Measurements from ENCODE around the gene ARHGAP21.

DNA sequence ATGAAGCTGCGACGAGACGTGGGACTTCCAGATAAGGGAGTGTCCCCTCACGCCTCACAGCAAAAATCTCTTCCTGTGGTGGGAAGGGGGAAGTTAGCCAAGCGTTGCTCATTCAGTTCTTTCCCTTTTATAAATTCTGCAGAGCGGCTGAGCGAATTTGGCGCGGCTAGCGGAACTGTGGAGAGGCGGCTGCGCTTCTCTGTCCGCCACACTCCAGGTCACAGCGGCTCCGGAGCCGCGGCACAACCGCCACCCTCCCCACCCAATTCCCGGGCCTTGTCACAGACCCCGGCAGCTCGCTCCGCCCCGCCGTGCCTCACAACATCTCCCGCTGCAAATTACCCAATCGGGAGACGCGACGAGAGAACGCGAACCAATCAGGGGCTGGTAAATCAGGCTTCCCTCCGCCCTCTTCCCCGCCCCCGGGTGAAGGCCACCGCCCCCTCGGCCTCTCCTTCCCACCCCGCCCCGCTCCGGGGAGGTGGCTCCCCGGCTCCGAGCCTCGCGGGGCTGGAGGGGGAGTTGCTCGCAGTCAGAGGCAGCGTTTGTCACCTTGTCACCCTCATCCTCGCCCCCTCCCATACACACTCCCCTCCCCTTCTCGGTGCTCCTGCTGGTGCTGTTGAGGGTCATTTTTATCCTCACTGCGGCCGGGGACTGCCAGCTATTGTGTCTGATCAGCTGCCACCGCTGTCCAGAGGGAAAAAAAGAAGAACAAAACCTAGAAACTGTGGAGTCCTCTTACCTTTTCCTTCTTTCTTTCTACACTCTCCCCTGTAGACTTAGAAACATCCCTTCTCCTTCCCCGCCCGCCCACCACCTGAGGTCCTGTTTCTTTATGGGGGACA is 918 bp upstream of the ARHGAP21 start:
- TF ChIP-seq, protein P1, sequence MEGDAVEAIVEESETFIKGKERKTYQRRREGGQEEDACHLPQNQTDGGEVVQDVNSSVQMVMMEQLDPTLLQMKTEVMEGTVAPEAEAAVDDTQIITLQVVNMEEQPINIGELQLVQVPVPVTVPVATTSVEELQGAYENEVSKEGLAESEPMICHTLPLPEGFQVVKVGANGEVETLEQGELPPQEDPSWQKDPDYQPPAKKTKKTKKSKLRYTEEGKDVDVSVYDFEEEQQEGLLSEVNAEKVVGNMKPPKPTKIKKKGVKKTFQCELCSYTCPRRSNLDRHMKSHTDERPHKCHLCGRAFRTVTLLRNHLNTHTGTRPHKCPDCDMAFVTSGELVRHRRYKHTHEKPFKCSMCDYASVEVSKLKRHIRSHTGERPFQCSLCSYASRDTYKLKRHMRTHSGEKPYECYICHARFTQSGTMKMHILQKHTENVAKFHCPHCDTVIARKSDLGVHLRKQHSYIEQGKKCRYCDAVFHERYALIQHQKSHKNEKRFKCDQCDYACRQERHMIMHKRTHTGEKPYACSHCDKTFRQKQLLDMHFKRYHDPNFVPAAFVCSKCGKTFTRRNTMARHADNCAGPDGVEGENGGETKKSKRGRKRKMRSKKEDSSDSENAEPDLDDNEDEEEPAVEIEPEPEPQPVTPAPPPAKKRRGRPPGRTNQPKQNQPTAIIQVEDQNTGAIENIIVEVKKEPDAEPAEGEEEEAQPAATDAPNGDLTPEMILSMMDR (IDR thresholded peaks at IDR 0.05) = no peak
- peak; percentile 54 to 98 for TF ChIP-seq POLR2A (IDR thresholded peaks at IDR 0.05)

Measured in thyroid gland (tissue), 4 donors.